ENCODE data around the gene TTC9C. TPM values are rescaled to one million over a fixed set of nuclear protein-coding genes. Genes with fewer than 3 reads are reported as not detected.
A peak's percentile ranks its signal among the peaks of the same experiment; 100 is the strongest.
"Not testable (repeated sequence)": the region's sequence is repeated elsewhere in the genome, so short reads cannot be mapped to it uniquely, and the experiment has no call there.

TTC9C gene
- total RNA-seq, 1 experiment from 2014 or later, result 45.5 TPM

- peak; percentile 99 for DNase-seq (ENCODE audit: low spot score)
Measured at GRCh38 chr11:62709247-62710000, 18.9 kb upstream of the TTC9C start.

GRCh38 chr11:62710001-62710345 is 18.3 kb upstream of the TTC9C start:
- no peak for DNase-seq (ENCODE audit: low spot score)

- DNase-seq (ENCODE audit: low spot score), result no peak
Measured at GRCh38 chr11:62712276-62712812, 15.9 kb upstream of the TTC9C start.

- DNase-seq (ENCODE audit: low spot score), result no peak
Measured at GRCh38 chr11:62712861-62713260, 15.4 kb upstream of the TTC9C start.

- DNase-seq (ENCODE audit: low spot score), result peak; percentile 75
Measured at GRCh38 chr11:62713343-62713742, 14.9 kb upstream of the TTC9C start.

- no peak for DNase-seq (ENCODE audit: low spot score)
Measured at GRCh38 chr11:62715150-62716130, 12.8 kb upstream of the TTC9C start.

- no peak for DNase-seq (ENCODE audit: low spot score)
Measured at GRCh38 chr11:62716206-62716605, 12.1 kb upstream of the TTC9C start.

- no peak for DNase-seq (ENCODE audit: low spot score)
Measured at GRCh38 chr11:62716816-62717215, 11.5 kb upstream of the TTC9C start.

- DNase-seq (ENCODE audit: low spot score), result no peak
Measured at GRCh38 chr11:62719302-62719978, 8.8 kb upstream of the TTC9C start.

- no peak for DNase-seq (ENCODE audit: low spot score)
Measured at GRCh38 chr11:62721994-62722393, 6.3 kb upstream of the TTC9C start.

GRCh38 chr11:62724171-62724570 is 4.1 kb upstream of the TTC9C start:
- DNase-seq (ENCODE audit: low spot score), result no peak

- DNase-seq (ENCODE audit: low spot score), result peak; percentile 59
Measured at GRCh38 chr11:62725646-62726045, 2.6 kb upstream of the TTC9C start.

GRCh38 chr11:62726156-62726914 is 2.0 kb upstream of the TTC9C start:
- DNase-seq (ENCODE audit: low spot score), result peak; percentile 39

GRCh38 chr11:62726915-62727164 is 1.4 kb upstream of the TTC9C start:
- no peak for DNase-seq (ENCODE audit: low spot score)

GRCh38 chr11:62727165-62727871 is 968 bp upstream of the TTC9C start, which contains the start of gene HNRNPUL2:
HNRNPUL2 (minus strand) TSS chr11:62727457; CDS start chr11:62727156, 301 bp downstream.
- DNase-seq (ENCODE audit: low spot score), result peak; percentile 100

- peak; percentile 100 for DNase-seq (ENCODE audit: low spot score)
Measured at GRCh38 chr11:62727872-62728170, 465 bp upstream of the TTC9C start.

- DNase-seq (ENCODE audit: low spot score), result not testable (repeated sequence)
Measured at GRCh38 chr11:62730076-62730475, 1.8 kb downstream of the TTC9C start.

GRCh38 chr11:62732830-62733229 is 4.5 kb downstream of the TTC9C start:
- DNase-seq (ENCODE audit: low spot score), result peak; percentile 30

GRCh38 chr11:62737196-62737595 is 8.9 kb downstream of the TTC9C start:
- no peak for DNase-seq (ENCODE audit: low spot score)

GRCh38 chr11:62747475-62748160 is 19.3 kb downstream of the TTC9C start:
- no peak for DNase-seq (ENCODE audit: low spot score)

Measured in HT-29 (cell line).